Stimulated activated CD8-positive, alpha-beta memory T cell treated with anti-CD3 and anti-CD28 coated beads, Interleukin-4, amount 100 ng/mL, for 4 hours (primary cell): ENCODE measurements around the gene FGF7.
"Not testable (repeated sequence)": the region's sequence is repeated elsewhere in the genome, so short reads cannot be mapped to it uniquely, and the experiment has no call there.

ENCODE experiments used
- DNase-seq, 2 donors: peaks; one replicate each; pipeline ENCODE4 v3.0.0-alpha.2; 2020; ENCODE audit warnings: low read depth in 2 of 2, low spot score in 1 of 2

FGF7 gene

GRCh38 chr15:49492830-49493229 lies 69.8 kb downstream of the FGF7 start:
- DNase-seq, result no peak

DNA sequence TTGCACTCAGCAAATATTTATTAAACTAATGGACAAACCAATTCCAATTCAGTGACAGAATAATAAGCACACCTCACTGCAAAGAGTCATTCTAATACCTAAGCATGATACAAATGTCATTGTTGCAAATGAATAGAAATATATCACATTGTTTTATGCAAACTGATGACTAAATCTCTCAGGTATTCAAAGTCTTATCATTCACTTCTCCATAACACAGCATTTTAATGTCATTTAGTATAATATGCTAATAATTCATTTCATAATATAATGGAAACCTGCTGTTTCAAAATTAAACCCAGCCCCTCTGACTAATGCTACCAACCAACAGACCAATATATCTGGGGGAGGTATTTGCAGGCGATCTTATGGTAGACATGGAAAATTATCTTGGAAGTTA lies 71.8 kb downstream of the FGF7 start:
- DNase-seq, result no peak

DNA sequence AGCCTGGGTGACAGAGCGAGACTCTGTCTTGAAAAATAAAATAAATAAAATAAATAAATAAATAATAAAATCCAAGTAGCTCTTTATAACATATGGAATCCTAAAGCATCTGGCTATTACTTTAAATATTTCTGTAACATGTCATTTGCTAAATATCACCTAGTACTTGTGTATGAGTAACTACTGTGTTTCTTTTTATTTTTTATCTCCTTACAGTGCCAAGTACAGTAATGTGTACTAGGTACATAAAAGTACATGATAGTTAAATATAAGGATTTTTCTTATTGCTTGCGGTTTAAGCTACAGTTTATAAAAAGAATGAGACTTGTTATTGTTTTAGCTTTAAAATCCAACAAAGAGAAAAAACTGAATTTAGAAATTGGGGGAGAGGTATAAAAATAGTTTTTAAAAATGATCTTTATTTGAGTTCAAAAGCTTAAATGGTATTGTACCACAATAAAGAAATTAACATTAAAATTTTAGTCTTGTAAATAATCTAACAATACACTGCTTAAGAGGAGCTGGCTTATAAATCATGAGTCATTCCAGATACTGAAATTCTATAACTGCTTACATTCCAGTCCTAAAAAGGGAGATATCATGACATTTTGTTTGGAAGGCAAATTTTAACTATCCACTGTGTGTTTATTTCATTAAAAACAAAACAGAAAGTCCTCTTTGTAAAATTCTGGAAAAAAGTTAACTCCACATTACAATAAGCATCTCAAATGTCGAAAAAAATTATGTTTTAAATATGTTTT lies 73.1 kb downstream of the FGF7 start:
- DNase-seq, result no peak

GRCh38 chr15:49501586-49501985 lies 78.5 kb downstream of the FGF7 start:
- no peak for DNase-seq

- DNase-seq, result no peak
Observed at GRCh38 chr15:49506341-49506740, 83.3 kb downstream of the FGF7 start.

DNA sequence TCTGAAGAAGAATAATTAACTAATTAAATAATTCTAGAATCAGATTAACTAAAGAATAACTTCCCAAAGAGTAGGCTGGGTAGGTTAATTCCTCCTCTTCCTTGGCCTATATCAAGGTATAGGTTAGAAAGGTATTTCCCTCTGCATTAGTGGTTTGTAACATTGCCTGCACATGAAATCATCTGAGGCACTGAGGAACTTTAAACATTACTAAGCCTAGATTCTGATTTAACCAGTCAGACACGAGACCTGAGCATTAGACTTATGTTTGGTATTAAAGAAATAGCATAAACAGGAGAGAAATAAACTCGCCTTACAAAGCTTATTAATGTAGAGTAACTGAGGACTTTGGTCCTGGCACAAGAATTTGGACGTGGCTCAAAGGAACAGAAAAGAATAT lies 84.2 kb downstream of the FGF7 start:
- no peak for DNase-seq

GRCh38 chr15:49512739-49513138 lies 89.7 kb downstream of the FGF7 start:
- not testable (repeated sequence) for DNase-seq

GRCh38 chr15:49521802-49522201 lies 98.8 kb downstream of the FGF7 start:
- DNase-seq, result no peak

GRCh38 chr15:49528289-49528688 lies 105.2 kb downstream of the FGF7 start:
- DNase-seq, result no peak

DNA sequence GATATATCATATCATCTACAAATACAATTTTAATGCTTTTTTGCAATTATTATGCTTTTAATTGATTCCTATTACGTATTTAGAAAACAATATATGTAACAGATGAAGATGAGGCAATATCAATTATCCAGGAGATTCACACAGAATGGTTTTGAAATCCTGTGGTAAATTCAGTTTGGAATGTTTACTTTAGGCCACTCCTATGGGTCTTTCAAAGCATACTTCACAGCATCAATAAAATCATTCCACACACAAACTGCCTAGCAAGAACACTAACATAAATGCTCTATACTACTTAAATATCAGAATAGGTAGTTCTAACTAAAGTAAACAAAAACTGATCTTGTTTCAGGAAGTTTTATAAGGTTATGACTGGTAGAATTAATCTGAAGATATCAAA lies 107.0 kb downstream of the FGF7 start:
- no peak for DNase-seq
